Measurements from ENCODE around the gene SMIM20.
A peak's percentile ranks its signal among the peaks of the same experiment; 100 is the strongest.

SMIM20 gene

GRCh38 chr4:25927361-25928195, 13.6 kb downstream of the SMIM20 start:
- no peak for DNase-seq
- Mint-ChIP-seq H3K36me3 (no peaks in the 10 kb centered on the region), H3K27me3 (no peaks in the 10 kb centered on the region)

DNA sequence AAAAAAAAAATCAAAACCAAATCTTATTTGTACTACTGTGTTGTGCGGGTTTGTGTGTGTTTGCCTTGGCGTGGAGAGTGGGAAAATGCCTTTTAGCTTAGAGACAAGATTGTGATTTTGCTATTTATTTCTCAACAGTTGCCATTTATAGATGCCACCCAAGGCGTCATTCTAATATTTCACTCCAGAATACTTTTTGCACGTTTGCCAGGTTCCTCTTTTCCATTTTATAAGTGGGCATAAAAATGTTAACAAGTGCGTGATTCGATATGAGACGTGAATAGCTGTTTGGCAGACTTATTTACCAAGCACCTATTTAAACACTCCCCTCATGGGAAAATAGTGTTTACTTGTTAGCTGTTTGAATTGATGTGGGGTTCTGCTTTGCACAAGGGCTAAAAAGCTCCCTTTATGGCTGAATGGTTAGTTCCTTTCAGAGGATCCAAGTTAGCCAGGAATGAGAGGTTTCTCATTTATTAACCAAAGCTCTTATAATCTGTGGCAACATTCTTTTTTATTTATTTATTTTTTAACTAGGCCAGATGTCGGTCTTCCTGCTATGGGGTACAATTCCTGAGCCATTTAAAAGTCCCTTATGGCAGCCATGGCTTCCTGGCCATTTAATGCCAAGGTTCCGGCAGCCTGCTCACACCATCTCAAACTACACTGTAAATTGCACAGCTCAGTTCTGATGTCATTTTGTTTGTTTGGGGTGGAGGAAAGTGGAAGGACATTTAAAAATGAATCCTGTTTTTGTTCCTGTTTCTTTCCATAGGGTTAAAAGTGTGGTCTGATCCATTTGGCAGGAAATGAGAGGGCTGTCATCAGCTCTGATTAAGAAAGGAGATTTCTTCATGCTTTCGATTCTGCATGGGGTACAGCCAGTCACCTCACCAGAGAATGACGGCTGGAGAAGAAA, 14.6 kb downstream of the SMIM20 start:
- no peak for DNase-seq
- no peak overlapping the region for H3K27ac Mint-ChIP-seq
- H3K4me3 Mint-ChIP-seq: no peak overlapping the region
- no peaks in the 10 kb centered on the region for H3K4me1 Mint-ChIP-seq
- no peaks in the 10 kb centered on the region for H3K9me3 Mint-ChIP-seq
- CTCF ChIA-PET: interaction anchor here (0.6 to 2.1 kb wide), 5 partner anchors 11 to 530 kb away, joined by 3 to 8 read pairs (median 4); no protein-coding TSS in a partner anchor
- H3K36me3 Mint-ChIP-seq: no peaks in the 10 kb centered on the region
- H3K27me3 Mint-ChIP-seq: peaks cover under 1% of the 10 kb centered on the region

More at GRCh38 chr4:25927361-25928195, 13.6 kb downstream of the SMIM20 start:
- no peak overlapping the region for H3K4me3 Mint-ChIP-seq
- no peaks in the 10 kb centered on the region for H3K4me1 Mint-ChIP-seq
- H3K27ac Mint-ChIP-seq: no peak overlapping the region
- CTCF ChIA-PET: interaction anchor here (0.8 to 2.1 kb wide), 5 partner anchors 12 to 397 kb away, joined by 3 to 8 read pairs (median 4); no protein-coding TSS in a partner anchor
- H3K9me3 Mint-ChIP-seq: no peaks in the 10 kb centered on the region

DNA sequence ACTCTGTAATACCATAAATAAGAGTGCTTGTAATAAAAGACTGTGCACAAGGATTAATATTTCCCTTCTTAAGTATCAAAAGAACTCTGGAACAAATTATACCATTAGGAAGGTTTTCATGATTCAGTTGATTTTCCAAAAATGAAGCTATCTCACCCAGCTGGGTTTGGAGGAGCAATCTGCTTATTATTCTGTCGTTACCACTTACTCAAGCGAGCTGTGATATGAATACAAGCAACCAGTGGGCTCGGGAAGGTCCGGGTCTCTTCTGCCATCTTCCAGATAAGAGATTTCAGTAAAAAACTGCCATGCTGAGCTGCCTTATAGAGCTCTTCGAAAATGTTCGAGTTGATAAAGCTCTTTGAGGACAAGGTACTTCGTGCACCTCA, 15.3 kb downstream of the SMIM20 start:
- no peak overlapping the region for H3K4me3 Mint-ChIP-seq
- no peaks in the 10 kb centered on the region for H3K36me3 Mint-ChIP-seq
- H3K4me1 Mint-ChIP-seq: no peaks in the 10 kb centered on the region
- no peak overlapping the region for H3K27ac Mint-ChIP-seq
- CTCF ChIA-PET: interaction anchor here (1.4 to 2.1 kb wide), 3 partner anchors 10 to 59 kb away, joined by 4 to 8 read pairs (median 7); no protein-coding TSS in a partner anchor
- H3K9me3 Mint-ChIP-seq: no peaks in the 10 kb centered on the region
- peaks cover 3% of the 10 kb centered on the region for H3K27me3 Mint-ChIP-seq
- no peak for DNase-seq

DNA sequence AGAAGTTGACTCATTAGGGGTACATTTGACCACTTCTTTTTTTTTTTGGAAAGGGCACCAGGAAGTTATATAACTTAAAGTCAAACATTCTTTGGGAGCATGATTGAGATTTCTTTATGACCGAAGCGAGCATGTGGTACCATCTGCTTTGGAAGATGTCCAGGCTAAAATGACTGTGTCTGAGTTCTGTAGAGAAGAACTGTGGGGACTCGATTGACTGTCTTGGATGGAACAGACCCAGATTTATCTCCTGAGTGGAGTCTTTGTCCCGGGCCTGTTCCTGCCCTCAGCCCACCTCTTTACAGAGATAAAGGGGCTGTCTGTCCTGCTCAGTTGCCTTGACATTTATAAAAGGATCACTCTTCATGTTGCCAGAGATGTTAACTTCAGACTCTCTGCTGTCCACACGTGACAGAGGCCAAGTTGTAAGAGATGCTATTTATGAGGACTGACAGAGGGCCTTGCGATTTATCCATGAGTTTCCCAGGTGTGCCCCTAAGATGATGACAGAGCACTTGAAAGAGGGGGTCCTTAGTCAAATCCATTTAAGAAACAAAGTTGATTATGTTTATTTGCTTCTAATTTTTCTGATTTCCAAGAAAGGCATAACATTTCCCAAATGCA, 16.8 kb downstream of the SMIM20 start:
- CTCF ChIA-PET: no interaction called here
- no peak for DNase-seq
- no peaks in the 10 kb centered on the region for H3K4me1 Mint-ChIP-seq
- H3K27ac Mint-ChIP-seq: no peak overlapping the region
- no peaks in the 10 kb centered on the region for H3K36me3 Mint-ChIP-seq
- H3K4me3 Mint-ChIP-seq: no peak overlapping the region
- H3K9me3 Mint-ChIP-seq: no peaks in the 10 kb centered on the region
- peaks cover 3% of the 10 kb centered on the region for H3K27me3 Mint-ChIP-seq

DNA sequence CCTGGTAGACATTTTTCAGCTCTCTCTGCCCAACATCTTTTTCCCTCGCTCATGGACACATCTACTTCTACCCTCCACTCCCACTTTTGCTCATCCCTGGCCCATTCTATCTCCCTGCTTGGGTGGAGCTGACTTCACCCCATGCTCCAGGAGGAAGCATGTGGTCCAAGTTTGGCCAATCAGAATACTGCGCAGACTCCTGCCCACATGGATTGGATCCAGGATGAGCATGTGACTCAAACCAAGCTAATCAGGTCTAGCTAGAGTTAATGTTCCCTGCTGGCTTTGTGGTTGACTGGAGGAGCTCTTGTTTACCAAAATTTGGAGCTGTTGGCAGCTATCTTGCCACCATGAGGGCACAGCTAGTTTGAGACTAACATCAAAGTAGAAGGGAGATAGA, 22.7 kb downstream of the SMIM20 start:
- Mint-ChIP-seq H3K4me1 (peaks cover 19% of the 10 kb centered on the region), H3K36me3 (no peaks in the 10 kb centered on the region), H3K27ac (no peak overlapping the region), H3K27me3 (peaks cover 8% of the 10 kb centered on the region), H3K9me3 (peaks cover 10% of the 10 kb centered on the region), H3K4me3 (no peak overlapping the region)
- DNase-seq: no peak
- CTCF ChIA-PET: no interaction called here

- CTCF ChIA-PET: no interaction called here
- H3K27me3 Mint-ChIP-seq: peaks cover 9% of the 10 kb centered on the region
- peak overlapping the region; percentile 20 for H3K27ac Mint-ChIP-seq
- no peak for DNase-seq
- no peak overlapping the region for H3K4me3 Mint-ChIP-seq
- no peaks in the 10 kb centered on the region for H3K36me3 Mint-ChIP-seq
- H3K9me3 Mint-ChIP-seq: peaks cover 10% of the 10 kb centered on the region
- peaks cover 19% of the 10 kb centered on the region for H3K4me1 Mint-ChIP-seq
These were observed 23.8 kb downstream of the SMIM20 start for GRCh38 chr4:25937801-25938200.

DNA sequence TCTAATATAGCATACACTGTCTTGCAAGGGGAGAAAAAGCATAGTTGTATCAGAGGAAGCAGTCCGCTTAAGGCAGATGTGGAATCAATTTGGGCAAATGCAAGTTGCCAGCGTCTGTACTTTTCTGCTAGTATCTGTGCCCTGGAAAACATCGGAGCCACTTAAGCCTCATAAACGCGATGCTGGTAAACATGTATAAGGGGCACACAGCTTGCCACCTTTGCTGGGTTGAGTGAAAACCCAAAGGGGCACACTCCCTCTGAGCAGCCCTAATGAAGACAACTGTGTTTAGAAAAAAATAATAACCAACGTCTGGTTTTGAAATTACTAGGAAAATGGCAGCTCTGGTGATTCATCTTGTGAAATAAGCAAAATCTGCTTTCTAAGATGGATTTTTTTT, 24.3 kb downstream of the SMIM20 start:
- CTCF ChIA-PET: interaction anchor here (1.7 to 1.9 kb wide), 2 partner anchors 10 to 13 kb away, joined by 6 to 8 read pairs; no protein-coding TSS in a partner anchor
- no peaks in the 10 kb centered on the region for H3K36me3 Mint-ChIP-seq
- peaks cover 9% of the 10 kb centered on the region for H3K27me3 Mint-ChIP-seq

GRCh38 chr4:25938787-25939186, 24.8 kb downstream of the SMIM20 start:
- CTCF ChIA-PET: interaction anchor here (1.7 to 1.9 kb wide), 2 partner anchors 10 to 13 kb away, joined by 6 to 8 read pairs; no protein-coding TSS in a partner anchor
- H3K4me3 Mint-ChIP-seq: no peak overlapping the region

More for the DNA sequence above, 24.3 kb downstream of the SMIM20 start:
- Mint-ChIP-seq H3K9me3 (peaks cover 10% of the 10 kb centered on the region), H3K4me1 (peaks cover 19% of the 10 kb centered on the region), H3K4me3 (no peak overlapping the region), H3K27ac (no peak overlapping the region)
- DNase-seq: no peak

DNA sequence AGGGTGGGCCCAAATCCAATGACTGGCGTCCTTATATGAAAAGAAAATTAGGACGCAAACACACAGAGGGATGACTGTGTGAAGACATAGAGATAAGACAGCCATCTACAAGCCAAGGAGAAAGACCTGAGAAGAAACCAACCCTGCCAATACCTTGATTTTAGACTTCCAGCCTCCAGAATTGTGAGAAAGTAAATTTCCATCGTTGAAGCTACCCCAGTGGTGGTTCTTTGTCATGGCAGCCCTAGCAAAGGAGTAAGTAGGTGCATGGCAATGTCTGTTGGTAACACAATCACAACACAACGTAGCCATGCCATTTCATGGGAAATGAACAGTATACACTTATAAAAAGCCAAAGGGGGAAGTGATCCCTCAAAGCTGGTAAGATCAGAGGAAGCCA, 25.3 kb downstream of the SMIM20 start:
- no peak for DNase-seq
- no peak overlapping the region for H3K4me3 Mint-ChIP-seq
- H3K27ac Mint-ChIP-seq: no peak overlapping the region
- H3K36me3 Mint-ChIP-seq: no peaks in the 10 kb centered on the region
- peaks cover 19% of the 10 kb centered on the region for H3K4me1 Mint-ChIP-seq
- CTCF ChIA-PET: interaction anchor here (1.7 to 1.9 kb wide), 2 partner anchors 11 to 12 kb away, joined by 6 to 8 read pairs; no protein-coding TSS in a partner anchor
- H3K27me3 Mint-ChIP-seq: peaks cover 6% of the 10 kb centered on the region
- peaks cover 10% of the 10 kb centered on the region for H3K9me3 Mint-ChIP-seq

More at GRCh38 chr4:25938787-25939186, 24.8 kb downstream of the SMIM20 start:
- peaks cover 8% of the 10 kb centered on the region for H3K27me3 Mint-ChIP-seq
- no peaks in the 10 kb centered on the region for H3K36me3 Mint-ChIP-seq
- no peak for DNase-seq
- H3K9me3 Mint-ChIP-seq: peaks cover 10% of the 10 kb centered on the region
- peaks cover 19% of the 10 kb centered on the region for H3K4me1 Mint-ChIP-seq
- H3K27ac Mint-ChIP-seq: no peak overlapping the region

- Mint-ChIP-seq H3K4me1 (peaks cover 18% of the 10 kb centered on the region), H3K27me3 (peaks cover 13% of the 10 kb centered on the region), H3K4me3 (no peak overlapping the region), H3K27ac (no peak overlapping the region), H3K9me3 (peaks cover 10% of the 10 kb centered on the region), H3K36me3 (no peaks in the 10 kb centered on the region)
- CTCF ChIA-PET: interaction anchor here (0.9 to 1.8 kb wide), 3 partner anchors 10 to 47 kb away, joined by 3 to 7 read pairs (median 3); no protein-coding TSS in a partner anchor
- DNase-seq: no peak
These were observed 27.6 kb downstream of the SMIM20 start for GRCh38 chr4:25941457-25942221.

DNA sequence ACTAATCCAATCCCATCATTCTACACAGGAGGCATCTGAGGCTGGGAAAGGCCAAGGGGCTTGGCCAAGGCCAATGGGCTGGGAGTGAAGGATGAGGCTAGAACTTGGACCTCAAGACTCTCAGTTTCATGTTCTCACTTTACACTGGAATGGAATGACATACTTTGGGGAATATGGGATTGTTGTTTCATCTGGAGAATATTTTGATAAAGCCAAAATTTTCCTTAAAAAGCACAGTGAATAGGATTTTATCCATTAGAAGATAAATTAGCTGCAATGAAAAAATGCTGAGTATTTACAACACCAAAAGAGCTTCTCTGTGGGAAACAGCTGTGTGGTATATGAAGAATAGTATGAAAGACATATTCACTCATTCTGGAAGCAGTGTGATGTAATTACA, 29.3 kb downstream of the SMIM20 start:
- no peak overlapping the region for H3K4me3 Mint-ChIP-seq
- no peaks in the 10 kb centered on the region for H3K36me3 Mint-ChIP-seq
- H3K27me3 Mint-ChIP-seq: peaks cover 13% of the 10 kb centered on the region
- DNase-seq: no peak
- CTCF ChIA-PET: interaction anchor here (2.1 kb wide), 1 partner anchor 45 kb away, joined by 6 read pairs; no protein-coding TSS in a partner anchor
- H3K9me3 Mint-ChIP-seq: peaks cover 10% of the 10 kb centered on the region
- H3K4me1 Mint-ChIP-seq: peaks cover 6% of the 10 kb centered on the region
- H3K27ac Mint-ChIP-seq: no peak overlapping the region

GRCh38 chr4:25943805-25944204, 29.8 kb downstream of the SMIM20 start:
- CTCF ChIA-PET: interaction anchor here (2.1 kb wide), 1 partner anchor 44 kb away, joined by 6 read pairs; no protein-coding TSS in a partner anchor
- DNase-seq: no peak
- H3K27ac Mint-ChIP-seq: no peak overlapping the region
- H3K4me1 Mint-ChIP-seq: peaks cover 2% of the 10 kb centered on the region
- H3K36me3 Mint-ChIP-seq: no peaks in the 10 kb centered on the region
- H3K9me3 Mint-ChIP-seq: peaks cover 10% of the 10 kb centered on the region
- H3K27me3 Mint-ChIP-seq: peaks cover 16% of the 10 kb centered on the region
- H3K4me3 Mint-ChIP-seq: no peak overlapping the region

DNA sequence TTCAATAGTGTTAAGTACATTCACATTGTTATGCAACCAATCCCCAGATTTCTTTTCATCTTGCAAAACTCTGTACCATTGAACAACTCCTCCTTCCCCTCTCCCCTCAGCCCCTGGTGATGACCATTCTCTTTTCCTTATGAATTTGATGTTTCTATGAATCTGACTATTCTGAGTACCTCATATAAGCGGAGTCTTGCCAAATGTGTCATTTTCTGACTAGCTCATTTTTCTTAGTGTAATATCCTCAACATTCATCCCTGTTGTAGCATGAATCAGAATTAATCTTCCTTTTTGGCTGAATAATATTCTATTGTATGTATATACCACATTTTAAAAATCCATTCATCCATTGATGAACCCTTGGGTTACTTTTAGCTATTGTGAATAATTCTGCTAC, 34.0 kb downstream of the SMIM20 start:
- no peaks in the 10 kb centered on the region for H3K36me3 Mint-ChIP-seq
- DNase-seq: no peak
- no peak overlapping the region for H3K4me3 Mint-ChIP-seq
- H3K27me3 Mint-ChIP-seq: peaks cover 35% of the 10 kb centered on the region
- H3K9me3 Mint-ChIP-seq: no peaks in the 10 kb centered on the region
- no peak overlapping the region for H3K27ac Mint-ChIP-seq
- peaks cover 17% of the 10 kb centered on the region for H3K4me1 Mint-ChIP-seq
- CTCF ChIA-PET: no interaction called here
